NCI-H1417 treated with DMSO at 0.1 percent for 48 hours (cell line): ENCODE measurements around the gene CEL.

Experiments used
- DNase-seq: peaks from one replicate; lab custom pipeline; 2025; lab: John Stamatoyannopoulos, UW

The CEL gene

GRCh38 chr9:133103987-133104505, 42.3 kb downstream of the CEL start:
- DNase-seq: no peak

- no peak for DNase-seq
These were observed 43.1 kb downstream of the CEL start for GRCh38 chr9:133104718-133105460.

- no peak for DNase-seq
These were observed 43.6 kb downstream of the CEL start for GRCh38 chr9:133105461-133105770.

- no peak for DNase-seq
These were observed 44.9 kb downstream of the CEL start for GRCh38 chr9:133106511-133107244.

GRCh38 chr9:133107245-133107722, 45.5 kb downstream of the CEL start:
- DNase-seq: no peak

- no peak for DNase-seq
These were observed 46.4 kb downstream of the CEL start for GRCh38 chr9:133107961-133108793.

GRCh38 chr9:133108794-133109641, 47.2 kb downstream of the CEL start:
- no peak for DNase-seq

GRCh38 chr9:133109931-133110650, 48.3 kb downstream of the CEL start:
- DNase-seq: no peak

GRCh38 chr9:133111808-133112662, 50.3 kb downstream of the CEL start:
- DNase-seq: no peak

GRCh38 chr9:133112663-133113026, 50.9 kb downstream of the CEL start:
- DNase-seq: no peak

GRCh38 chr9:133113163-133113948, 51.6 kb downstream of the CEL start:
- no peak for DNase-seq

GRCh38 chr9:133113949-133114885, 52.4 kb downstream of the CEL start:
- DNase-seq: no peak

- DNase-seq: no peak
These were observed 53.3 kb downstream of the CEL start for GRCh38 chr9:133114886-133115603.

GRCh38 chr9:133115604-133116345, 54.0 kb downstream of the CEL start:
- no peak for DNase-seq

GRCh38 chr9:133116346-133117231, 54.8 kb downstream of the CEL start:
- no peak for DNase-seq
